Measurements from ENCODE around the gene UBAC1. TPM values are rescaled to one million over a fixed set of nuclear protein-coding genes. Genes with fewer than 3 reads are reported as not detected.
A peak's percentile ranks its signal among the peaks of the same experiment; 100 is the strongest.

UBAC1 gene
- total and polyA plus RNA-seq, 9 of the 15 experiments (the other 6 are each of a cell fraction or from before 2014, with no cell fraction given) = 94.0 to 399 (median 228) TPM

DNA sequence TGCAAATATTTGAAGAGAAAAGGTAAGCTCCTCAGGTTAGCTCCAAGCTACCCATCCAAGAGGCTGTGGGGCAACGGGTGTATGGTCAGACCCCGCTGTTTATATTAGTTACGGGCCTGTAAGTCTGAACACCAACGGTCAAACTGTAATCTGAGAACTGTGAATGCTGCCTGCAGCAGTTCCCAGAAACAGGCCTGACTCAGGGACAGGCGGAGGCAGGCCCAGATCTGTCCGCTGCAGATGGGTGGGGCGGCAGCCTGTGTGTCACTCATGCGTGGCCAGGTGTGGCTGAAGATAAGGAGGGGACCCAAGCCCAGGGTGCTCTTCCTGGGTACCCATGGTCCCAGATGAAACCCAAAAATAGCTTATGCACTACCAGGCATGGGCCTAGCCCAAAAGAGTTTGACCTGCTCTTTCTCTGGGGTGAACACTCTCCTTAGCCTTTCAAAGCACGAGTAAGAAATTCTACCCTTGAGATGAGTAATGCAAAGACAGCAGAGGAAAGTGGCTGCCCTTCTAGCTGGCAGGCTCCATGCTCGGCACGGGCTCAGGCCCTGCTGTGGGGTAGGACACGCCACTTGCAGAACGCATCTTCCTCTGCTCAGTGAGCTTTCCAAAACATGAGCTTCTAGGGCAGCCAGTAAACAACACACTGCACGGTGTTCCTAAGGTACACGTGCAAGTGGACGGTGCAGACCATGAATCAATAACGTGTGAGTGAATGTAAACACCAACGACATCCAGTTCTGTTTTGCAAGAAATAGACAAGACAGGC, 9.1 kb downstream of the UBAC1 start (continued):
- TF ChIP-seq, protein P1, sequence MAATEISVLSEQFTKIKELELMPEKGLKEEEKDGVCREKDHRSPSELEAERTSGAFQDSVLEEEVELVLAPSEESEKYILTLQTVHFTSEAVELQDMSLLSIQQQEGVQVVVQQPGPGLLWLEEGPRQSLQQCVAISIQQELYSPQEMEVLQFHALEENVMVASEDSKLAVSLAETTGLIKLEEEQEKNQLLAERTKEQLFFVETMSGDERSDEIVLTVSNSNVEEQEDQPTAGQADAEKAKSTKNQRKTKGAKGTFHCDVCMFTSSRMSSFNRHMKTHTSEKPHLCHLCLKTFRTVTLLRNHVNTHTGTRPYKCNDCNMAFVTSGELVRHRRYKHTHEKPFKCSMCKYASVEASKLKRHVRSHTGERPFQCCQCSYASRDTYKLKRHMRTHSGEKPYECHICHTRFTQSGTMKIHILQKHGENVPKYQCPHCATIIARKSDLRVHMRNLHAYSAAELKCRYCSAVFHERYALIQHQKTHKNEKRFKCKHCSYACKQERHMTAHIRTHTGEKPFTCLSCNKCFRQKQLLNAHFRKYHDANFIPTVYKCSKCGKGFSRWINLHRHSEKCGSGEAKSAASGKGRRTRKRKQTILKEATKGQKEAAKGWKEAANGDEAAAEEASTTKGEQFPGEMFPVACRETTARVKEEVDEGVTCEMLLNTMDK (IDR thresholded peaks at IDR 0.05; ENCODE audit: borderline replicate concordance, insufficient read depth, low read depth, low read length, poor library complexity, severe bottlenecking) = no peak
- TF ChIP-seq CBX5 (IDR thresholded peaks at IDR 0.05; ENCODE audit: borderline replicate concordance, low read depth) (no peak), SAFB2 (IDR thresholded peaks at IDR 0.05; ENCODE audit: borderline replicate concordance, low read depth, low read length, severe bottlenecking) (no peak), ELF2 (CRISPR knock-in tag; IDR thresholded peaks at IDR 0.05) (no peak), ILK (tag; IDR thresholded peaks at IDR 0.05; ENCODE audit: borderline replicate concordance, low read depth) (no peak), KLF1 (tag; IDR thresholded peaks at IDR 0.05) (peak; percentile 99), HMG20A (CRISPR knock-in tag; conservative IDR thresholded peaks at IDR 0.05) (no peak), ATF1 (CRISPR knock-in tag; IDR thresholded peaks at IDR 0.05) (no peak), ATF1 (tag; IDR thresholded peaks at IDR 0.05) (peak; percentile 79), ARNT (IDR thresholded peaks at IDR 0.05) (peak; percentile 86 to 89), E2F3 (CRISPR knock-in tag; IDR thresholded peaks at IDR 0.05) (no peak), BRCA1 (IDR thresholded peaks at IDR 0.05) (no peak), BRCA1 (CRISPR knock-in tag; IDR thresholded peaks at IDR 0.05) (no peak), NFYB (IDR thresholded peaks at IDR 0.05; ENCODE audit: extremely low read depth, insufficient read length) (no peak), MTF1 (CRISPR knock-in tag; IDR thresholded peaks at IDR 0.05; ENCODE audit: borderline replicate concordance) (0 out of 2 replicates have a peak, but pooled peaks have one; percentile 8)
- TF ChIP-seq, protein P2, sequence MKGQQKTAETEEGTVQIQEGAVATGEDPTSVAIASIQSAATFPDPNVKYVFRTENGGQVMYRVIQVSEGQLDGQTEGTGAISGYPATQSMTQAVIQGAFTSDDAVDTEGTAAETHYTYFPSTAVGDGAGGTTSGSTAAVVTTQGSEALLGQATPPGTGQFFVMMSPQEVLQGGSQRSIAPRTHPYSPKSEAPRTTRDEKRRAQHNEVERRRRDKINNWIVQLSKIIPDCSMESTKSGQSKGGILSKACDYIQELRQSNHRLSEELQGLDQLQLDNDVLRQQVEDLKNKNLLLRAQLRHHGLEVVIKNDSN (CRISPR knock-in tag; IDR thresholded peaks at IDR 0.05) = 0 out of 2 replicates have a peak, but pooled peaks have one; percentile 28
- TF ChIP-seq, protein P3, sequence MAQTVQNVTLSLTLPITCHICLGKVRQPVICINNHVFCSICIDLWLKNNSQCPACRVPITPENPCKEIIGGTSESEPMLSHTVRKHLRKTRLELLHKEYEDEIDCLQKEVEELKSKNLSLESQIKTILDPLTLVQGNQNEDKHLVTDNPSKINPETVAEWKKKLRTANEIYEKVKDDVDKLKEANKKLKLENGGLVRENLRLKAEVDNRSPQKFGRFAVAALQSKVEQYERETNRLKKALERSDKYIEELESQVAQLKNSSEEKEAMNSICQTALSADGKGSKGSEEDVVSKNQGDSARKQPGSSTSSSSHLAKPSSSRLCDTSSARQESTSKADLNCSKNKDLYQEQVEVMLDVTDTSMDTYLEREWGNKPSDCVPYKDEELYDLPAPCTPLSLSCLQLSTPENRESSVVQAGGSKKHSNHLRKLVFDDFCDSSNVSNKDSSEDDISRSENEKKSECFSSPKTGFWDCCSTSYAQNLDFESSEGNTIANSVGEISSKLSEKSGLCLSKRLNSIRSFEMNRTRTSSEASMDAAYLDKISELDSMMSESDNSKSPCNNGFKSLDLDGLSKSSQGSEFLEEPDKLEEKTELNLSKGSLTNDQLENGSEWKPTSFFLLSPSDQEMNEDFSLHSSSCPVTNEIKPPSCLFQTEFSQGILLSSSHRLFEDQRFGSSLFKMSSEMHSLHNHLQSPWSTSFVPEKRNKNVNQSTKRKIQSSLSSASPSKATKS (CRISPR knock-in tag; IDR thresholded peaks at IDR 0.05) = no peak
- TF ChIP-seq, protein P4, sequence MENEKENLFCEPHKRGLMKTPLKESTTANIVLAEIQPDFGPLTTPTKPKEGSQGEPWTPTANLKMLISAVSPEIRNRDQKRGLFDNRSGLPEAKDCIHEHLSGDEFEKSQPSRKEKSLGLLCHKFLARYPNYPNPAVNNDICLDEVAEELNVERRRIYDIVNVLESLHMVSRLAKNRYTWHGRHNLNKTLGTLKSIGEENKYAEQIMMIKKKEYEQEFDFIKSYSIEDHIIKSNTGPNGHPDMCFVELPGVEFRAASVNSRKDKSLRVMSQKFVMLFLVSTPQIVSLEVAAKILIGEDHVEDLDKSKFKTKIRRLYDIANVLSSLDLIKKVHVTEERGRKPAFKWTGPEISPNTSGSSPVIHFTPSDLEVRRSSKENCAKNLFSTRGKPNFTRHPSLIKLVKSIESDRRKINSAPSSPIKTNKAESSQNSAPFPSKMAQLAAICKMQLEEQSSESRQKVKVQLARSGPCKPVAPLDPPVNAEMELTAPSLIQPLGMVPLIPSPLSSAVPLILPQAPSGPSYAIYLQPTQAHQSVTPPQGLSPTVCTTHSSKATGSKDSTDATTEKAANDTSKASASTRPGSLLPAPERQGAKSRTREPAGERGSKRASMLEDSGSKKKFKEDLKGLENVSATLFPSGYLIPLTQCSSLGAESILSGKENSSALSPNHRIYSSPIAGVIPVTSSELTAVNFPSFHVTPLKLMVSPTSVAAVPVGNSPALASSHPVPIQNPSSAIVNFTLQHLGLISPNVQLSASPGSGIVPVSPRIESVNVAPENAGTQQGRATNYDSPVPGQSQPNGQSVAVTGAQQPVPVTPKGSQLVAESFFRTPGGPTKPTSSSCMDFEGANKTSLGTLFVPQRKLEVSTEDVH (IDR thresholded peaks at IDR 0.05; ENCODE audit: low read depth, partially characterized antibody) = peak; percentile 18
- TF ChIP-seq, protein P5, sequence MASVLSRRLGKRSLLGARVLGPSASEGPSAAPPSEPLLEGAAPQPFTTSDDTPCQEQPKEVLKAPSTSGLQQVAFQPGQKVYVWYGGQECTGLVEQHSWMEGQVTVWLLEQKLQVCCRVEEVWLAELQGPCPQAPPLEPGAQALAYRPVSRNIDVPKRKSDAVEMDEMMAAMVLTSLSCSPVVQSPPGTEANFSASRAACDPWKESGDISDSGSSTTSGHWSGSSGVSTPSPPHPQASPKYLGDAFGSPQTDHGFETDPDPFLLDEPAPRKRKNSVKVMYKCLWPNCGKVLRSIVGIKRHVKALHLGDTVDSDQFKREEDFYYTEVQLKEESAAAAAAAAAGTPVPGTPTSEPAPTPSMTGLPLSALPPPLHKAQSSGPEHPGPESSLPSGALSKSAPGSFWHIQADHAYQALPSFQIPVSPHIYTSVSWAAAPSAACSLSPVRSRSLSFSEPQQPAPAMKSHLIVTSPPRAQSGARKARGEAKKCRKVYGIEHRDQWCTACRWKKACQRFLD (CRISPR knock-in tag; IDR thresholded peaks at IDR 0.05) = peak; percentile 97
